ENCODE measurements around the gene GRIK4. TPM values are rescaled to one million over a fixed set of nuclear protein-coding genes. Genes with fewer than 3 reads are reported as not detected.
"Not testable (repeated sequence)": the region's sequence is repeated elsewhere in the genome, so short reads cannot be mapped to it uniquely, and the experiment has no call there.

GRIK4 gene
- total and polyA plus RNA-seq, 2 experiments from 2014 or later: 0.28 to 0.45 TPM

GRCh38 chr11:121029153-121029552, 517.6 kb downstream of the GRIK4 start:
- Histone ChIP-seq H3K4me1 (ENCODE audit: low read depth) (peaks cover 32% of the 10 kb centered on the region), H3K36me3 (no peaks in the 10 kb centered on the region), H3K9me3 (ENCODE audit: low read depth) (no peaks in the 10 kb centered on the region), H3K27me3 (no peaks in the 10 kb centered on the region), H3K4me3 (no peak overlapping the region), H3K27ac (peak overlapping the region; percentile 2)
- no peak for TF ChIP-seq CTCF (IDR thresholded peaks at IDR 0.05; ENCODE audit: low read depth, low read length)
- DNase-seq (ENCODE audit: low read depth in 1 of 2, low spot score in 1 of 2): no peak

GRCh38 chr11:121029813-121030445, 518.4 kb downstream of the GRIK4 start:
- Histone ChIP-seq H3K4me1 (ENCODE audit: low read depth) (peaks cover 32% of the 10 kb centered on the region), H3K27ac (peak overlapping the region; percentile 71), H3K36me3 (no peaks in the 10 kb centered on the region), H3K27me3 (no peaks in the 10 kb centered on the region), H3K4me3 (no peak overlapping the region), H3K9me3 (ENCODE audit: low read depth) (no peaks in the 10 kb centered on the region)
- DNase-seq (ENCODE audit: low read depth in 1 of 2, low spot score in 1 of 2): no peak
- TF ChIP-seq CTCF (IDR thresholded peaks at IDR 0.05; ENCODE audit: low read depth, low read length): no peak

GRCh38 chr11:121031167-121031566, 519.6 kb downstream of the GRIK4 start:
- H3K9me3 ChIP-seq (ENCODE audit: low read depth): no peaks in the 10 kb centered on the region
- H3K4me1 ChIP-seq (ENCODE audit: low read depth): peaks cover 31% of the 10 kb centered on the region
- H3K36me3 ChIP-seq: no peaks in the 10 kb centered on the region
- TF ChIP-seq CTCF (IDR thresholded peaks at IDR 0.05; ENCODE audit: low read depth, low read length): no peak
- DNase-seq (ENCODE audit: low read depth in 1 of 2, low spot score in 1 of 2): no peak
- H3K27me3 ChIP-seq: no peaks in the 10 kb centered on the region
- H3K4me3 ChIP-seq: no peak overlapping the region
- H3K27ac ChIP-seq: no peak overlapping the region

- not testable (repeated sequence) for H3K27me3 ChIP-seq; H3K27ac ChIP-seq; H3K36me3 ChIP-seq; DNase-seq (ENCODE audit: low read depth in 1 of 2, low spot score in 1 of 2); H3K9me3 ChIP-seq (ENCODE audit: low read depth); H3K4me3 ChIP-seq
- H3K4me1 ChIP-seq (ENCODE audit: low read depth): peaks cover 30% of the 10 kb centered on the region
These were observed 520.1 kb downstream of the GRIK4 start for GRCh38 chr11:121031648-121032047.

- no peaks in the 10 kb centered on the region for H3K27me3 ChIP-seq
- no peak overlapping the region for H3K4me3 ChIP-seq
- no peaks in the 10 kb centered on the region for H3K9me3 ChIP-seq (ENCODE audit: low read depth)
- no peaks in the 10 kb centered on the region for H3K36me3 ChIP-seq
- H3K4me1 ChIP-seq (ENCODE audit: low read depth): peaks cover 30% of the 10 kb centered on the region
- DNase-seq (ENCODE audit: low read depth in 1 of 2, low spot score in 1 of 2): no peak
- TF ChIP-seq CTCF (IDR thresholded peaks at IDR 0.05; ENCODE audit: low read depth, low read length): no peak
- H3K27ac ChIP-seq: no peak overlapping the region
These were observed 521.0 kb downstream of the GRIK4 start for GRCh38 chr11:121032546-121032945.

- no peak for DNase-seq (ENCODE audit: low read depth in 1 of 2, low spot score in 1 of 2)
- Histone ChIP-seq H3K36me3 (no peaks in the 10 kb centered on the region), H3K9me3 (ENCODE audit: low read depth) (no peaks in the 10 kb centered on the region), H3K4me3 (no peak overlapping the region), H3K4me1 (ENCODE audit: low read depth) (peaks cover 34% of the 10 kb centered on the region), H3K27ac (no peak overlapping the region), H3K27me3 (no peaks in the 10 kb centered on the region)
- TF ChIP-seq CTCF (IDR thresholded peaks at IDR 0.05; ENCODE audit: low read depth, low read length): no peak
These were observed 522.1 kb downstream of the GRIK4 start for GRCh38 chr11:121033635-121034034.
